Liver (tissue), 9 donors: Measurements from ENCODE around the gene FAM83B. TPM values are rescaled to one million over a fixed set of nuclear protein-coding genes. Genes with fewer than 3 reads are reported as not detected.

Source experiments
- DNase-seq: peaks from one replicate; pipeline ENCODE4 v3.0.0-alpha.2; 2017; ENCODE audit warnings: low spot score
- H3K27ac ChIP-seq, 2 donors: one replicate each; pipeline ENCODE4 v1.7.0; 2013; ENCODE audit warnings: inconsistent platforms in 2 of 2, low read length in 2 of 2, control low read depth in 1 of 2, low read depth in 1 of 2, mild to moderate bottlenecking in 1 of 2
- H3K27me3 ChIP-seq, 4 donors: one replicate each; pipeline versions ENCODE4 v1.6.1 to v1.7.0; 2013; ENCODE audit warnings: low read length in 3 of 4, inconsistent platforms in 1 of 4, mild to moderate bottlenecking in 1 of 4, moderate library complexity in 1 of 4; ENCODE audit not compliant: control insufficient read depth in 4 of 4, insufficient read depth in 4 of 4
- H3K36me3 ChIP-seq, 4 donors: one replicate each; pipeline versions ENCODE4 v1.6.1 to v1.7.0; 2013; ENCODE audit warnings: low read length in 3 of 4, mild to moderate bottlenecking in 3 of 4, low read depth in 1 of 4, moderate library complexity in 1 of 4; ENCODE audit not compliant: control insufficient read depth in 4 of 4, insufficient read depth in 3 of 4
- H3K4me1 ChIP-seq, 4 donors: one replicate each; pipeline versions ENCODE4 v1.6.1 to v1.7.0; 2013; ENCODE audit warnings: low read length in 3 of 4, mild to moderate bottlenecking in 3 of 4, moderate library complexity in 1 of 4; ENCODE audit not compliant: control insufficient read depth in 4 of 4, insufficient read depth in 4 of 4
- H3K4me3 ChIP-seq, 3 donors: one replicate each; pipeline versions ENCODE4 v1.6.1 to v1.7.0; 2013; ENCODE audit warnings: low read length in 3 of 3, control low read depth in 1 of 3, low read depth in 1 of 3, mild to moderate bottlenecking in 1 of 3
- H3K9ac ChIP-seq, 2 donors: one replicate each; pipeline ENCODE4 v1.7.0; 2013; ENCODE audit warnings: low read length in 2 of 2, mild to moderate bottlenecking in 2 of 2, moderate library complexity in 2 of 2, control low read depth in 1 of 2, low read depth in 1 of 2
- H3K9me3 ChIP-seq, 4 donors: one replicate each; pipeline versions ENCODE4 v1.6.1 to v1.7.0; 2013; ENCODE audit warnings: low read length in 3 of 4; ENCODE audit not compliant: control insufficient read depth in 4 of 4
- EGR1 ChIP-seq, 2 donors: IDR thresholded peaks; 2 replicates each; pipeline ENCODE4 v1.6.1; 2016 to 2018; ENCODE audit warnings: antibody characterized with exemption in 2 of 2, low read depth in 2 of 2
- FOXA1 ChIP-seq: IDR thresholded peaks from 2 replicates; pipeline ENCODE4 v1.6.1; 2016; ENCODE audit warnings: antibody characterized with exemption
- FOXA2 ChIP-seq: IDR thresholded peaks from 2 replicates; pipeline ENCODE4 v1.6.1; 2016; ENCODE audit warnings: antibody characterized with exemption
- GABPA ChIP-seq, 2 donors: IDR thresholded peaks in 1 of 2; conservative IDR thresholded peaks in 1 of 2; 2 replicates each; pipeline ENCODE4 v1.6.1; 2016; ENCODE audit warnings: antibody characterized with exemption in 2 of 2, mild to moderate bottlenecking in 1 of 2, moderate library complexity in 1 of 2
- HNF4A ChIP-seq, 2 donors: conservative IDR thresholded peaks; 2 replicates each; pipeline ENCODE4 v1.6.1; 2016; ENCODE audit warnings: antibody characterized with exemption in 2 of 2, mild to moderate bottlenecking in 2 of 2
- HNF4G ChIP-seq: IDR thresholded peaks from 2 replicates; pipeline ENCODE4 v1.6.1; 2016; ENCODE audit warnings: antibody characterized with exemption
- JUND ChIP-seq, 2 donors: IDR thresholded peaks; 2 replicates each; pipeline ENCODE4 v1.6.1; 2016; ENCODE audit warnings: antibody characterized with exemption in 2 of 2
- NR2F2 ChIP-seq: IDR thresholded peaks from 2 replicates; pipeline ENCODE4 v1.6.1; 2016; ENCODE audit warnings: antibody characterized with exemption
- RAD21 ChIP-seq, 2 donors: IDR thresholded peaks; 2 replicates each; pipeline ENCODE4 v1.6.1; 2016; ENCODE audit warnings: antibody characterized with exemption in 2 of 2, mild to moderate bottlenecking in 2 of 2
- REST ChIP-seq: IDR thresholded peaks from 2 replicates; pipeline ENCODE4 v1.6.1; 2016; ENCODE audit warnings: antibody characterized with exemption, mild to moderate bottlenecking
- RXRA ChIP-seq, 2 donors: IDR thresholded peaks; 2 replicates each; pipeline ENCODE4 v1.6.1; 2017 to 2018; ENCODE audit warnings: antibody characterized with exemption in 2 of 2, mild to moderate bottlenecking in 1 of 2
- SP1 ChIP-seq: IDR thresholded peaks from 2 replicates; pipeline ENCODE4 v1.6.1; 2018; ENCODE audit warnings: antibody characterized with exemption, mild to moderate bottlenecking
- TAF1 ChIP-seq: conservative IDR thresholded peaks from 2 replicates; pipeline ENCODE4 v1.6.1; 2016; ENCODE audit warnings: antibody characterized with exemption, mild to moderate bottlenecking
- YY1 ChIP-seq: IDR thresholded peaks from 2 replicates; pipeline ENCODE4 v1.6.1; 2016; ENCODE audit warnings: antibody characterized with exemption, mild to moderate bottlenecking
- WGBS: extraction: QIAGEN DNeasy Blood & Tissue Kit; methylation state at CpG from one replicate; pipeline ENCODE4 v1.1.7; 2013; 5-methylcytosine and 5-hydroxymethylcytosine counted together
- polyA plus RNA-seq, 2 donors: library from polyadenylated mRNA; stranded (reverse) in 1 of 2; unstranded in 1 of 2; fragments of 200-250 nt in 1 of 2; fragments of >200 nt in 1 of 2; fragmentation: Nextera tagmentation in 1 of 2; extraction: Ambion mirVana in 1 of 2; gene quantifications; one replicate each; pipeline versions ENCODE4 v1.2.1 to v1.2.3, GENCODE V29; 2013 to 2015
- total RNA-seq, 2 donors: library from RNA; depleted of rRNA; stranded (reverse); fragments of >200 nt; gene quantifications; one replicate each; pipeline ENCODE4 v1.2.3, GENCODE V29; 2014
- TF ChIP-seq, protein P1 (sequence below): fragments of 150-350 bp; IDR thresholded peaks from 2 replicates; pipeline ENCODE4 v1.5.1; 2017; ENCODE audit warnings: improper control_type of control experiment, low read depth, low read length; ENCODE audit not compliant: missing input control
- TF ChIP-seq, protein P2 (sequence below): IDR thresholded peaks from 2 replicates; pipeline ENCODE4 v1.6.1; 2016; ENCODE audit warnings: antibody characterized with exemption
- TF ChIP-seq, protein P3 (sequence below): IDR thresholded peaks from 2 replicates; pipeline ENCODE4 v1.6.1; 2016; ENCODE audit warnings: antibody characterized with exemption
- donor health status: healthy.
- donor health status: healthy.
- donor health status: healthy.
- donor health status: healthy.
- donor health status: healthy.

FAM83B gene
- total and polyA plus RNA-seq, 4 donors, result 0.07 to 0.50 (median 0.16) TPM

- Histone ChIP-seq H3K9me3 (no peaks in the 10 kb centered on the region), H3K36me3 (no peaks in the 10 kb centered on the region), H3K4me1 (no peaks in the 10 kb centered on the region), H3K27me3 (peaks cover 0 to 2% (median 0%) of the 10 kb centered on the region in 4 donors), H3K27ac (no peak overlapping the region), H3K9ac (no peak overlapping the region), H3K4me3 (no peak overlapping the region)
- 79% methylated on average over 3 of the region's 3 CpGs for WGBS
- no peak for DNase-seq
- TF ChIP-seq FOXA2 (no peak), EGR1 (IDR thresholded peaks at IDR 0.05; ENCODE audit: low read depth in 2 of 2) (no peak), TAF1 (no peak), SP1 (no peak), RAD21 (IDR thresholded peaks at IDR 0.05) (no peak), HNF4G (no peak), REST (no peak), RXRA (IDR thresholded peaks at IDR 0.05) (no peak), NR2F2 (no peak), FOXA1 (no peak), GABPA (IDR thresholded peaks at IDR 0.05 in 1 of 2, conservative IDR thresholded peaks at IDR 0.05 in 1 of 2) (no peak), YY1 (no peak), JUND (IDR thresholded peaks at IDR 0.05) (no peak)
- TF ChIP-seq, protein P1, sequence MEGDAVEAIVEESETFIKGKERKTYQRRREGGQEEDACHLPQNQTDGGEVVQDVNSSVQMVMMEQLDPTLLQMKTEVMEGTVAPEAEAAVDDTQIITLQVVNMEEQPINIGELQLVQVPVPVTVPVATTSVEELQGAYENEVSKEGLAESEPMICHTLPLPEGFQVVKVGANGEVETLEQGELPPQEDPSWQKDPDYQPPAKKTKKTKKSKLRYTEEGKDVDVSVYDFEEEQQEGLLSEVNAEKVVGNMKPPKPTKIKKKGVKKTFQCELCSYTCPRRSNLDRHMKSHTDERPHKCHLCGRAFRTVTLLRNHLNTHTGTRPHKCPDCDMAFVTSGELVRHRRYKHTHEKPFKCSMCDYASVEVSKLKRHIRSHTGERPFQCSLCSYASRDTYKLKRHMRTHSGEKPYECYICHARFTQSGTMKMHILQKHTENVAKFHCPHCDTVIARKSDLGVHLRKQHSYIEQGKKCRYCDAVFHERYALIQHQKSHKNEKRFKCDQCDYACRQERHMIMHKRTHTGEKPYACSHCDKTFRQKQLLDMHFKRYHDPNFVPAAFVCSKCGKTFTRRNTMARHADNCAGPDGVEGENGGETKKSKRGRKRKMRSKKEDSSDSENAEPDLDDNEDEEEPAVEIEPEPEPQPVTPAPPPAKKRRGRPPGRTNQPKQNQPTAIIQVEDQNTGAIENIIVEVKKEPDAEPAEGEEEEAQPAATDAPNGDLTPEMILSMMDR, result no peak
- TF ChIP-seq, protein P2, sequence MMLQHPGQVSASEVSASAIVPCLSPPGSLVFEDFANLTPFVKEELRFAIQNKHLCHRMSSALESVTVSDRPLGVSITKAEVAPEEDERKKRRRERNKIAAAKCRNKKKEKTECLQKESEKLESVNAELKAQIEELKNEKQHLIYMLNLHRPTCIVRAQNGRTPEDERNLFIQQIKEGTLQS, result no peak
- TF ChIP-seq, protein P3, sequence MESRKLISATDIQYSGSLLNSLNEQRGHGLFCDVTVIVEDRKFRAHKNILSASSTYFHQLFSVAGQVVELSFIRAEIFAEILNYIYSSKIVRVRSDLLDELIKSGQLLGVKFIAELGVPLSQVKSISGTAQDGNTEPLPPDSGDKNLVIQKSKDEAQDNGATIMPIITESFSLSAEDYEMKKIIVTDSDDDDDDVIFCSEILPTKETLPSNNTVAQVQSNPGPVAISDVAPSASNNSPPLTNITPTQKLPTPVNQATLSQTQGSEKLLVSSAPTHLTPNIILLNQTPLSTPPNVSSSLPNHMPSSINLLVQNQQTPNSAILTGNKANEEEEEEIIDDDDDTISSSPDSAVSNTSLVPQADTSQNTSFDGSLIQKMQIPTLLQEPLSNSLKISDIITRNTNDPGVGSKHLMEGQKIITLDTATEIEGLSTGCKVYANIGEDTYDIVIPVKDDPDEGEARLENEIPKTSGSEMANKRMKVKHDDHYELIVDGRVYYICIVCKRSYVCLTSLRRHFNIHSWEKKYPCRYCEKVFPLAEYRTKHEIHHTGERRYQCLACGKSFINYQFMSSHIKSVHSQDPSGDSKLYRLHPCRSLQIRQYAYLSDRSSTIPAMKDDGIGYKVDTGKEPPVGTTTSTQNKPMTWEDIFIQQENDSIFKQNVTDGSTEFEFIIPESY, result no peak
Measured at GRCh38 chr6:54899442-54899841, 52.9 kb downstream of the FAM83B start.

DNA sequence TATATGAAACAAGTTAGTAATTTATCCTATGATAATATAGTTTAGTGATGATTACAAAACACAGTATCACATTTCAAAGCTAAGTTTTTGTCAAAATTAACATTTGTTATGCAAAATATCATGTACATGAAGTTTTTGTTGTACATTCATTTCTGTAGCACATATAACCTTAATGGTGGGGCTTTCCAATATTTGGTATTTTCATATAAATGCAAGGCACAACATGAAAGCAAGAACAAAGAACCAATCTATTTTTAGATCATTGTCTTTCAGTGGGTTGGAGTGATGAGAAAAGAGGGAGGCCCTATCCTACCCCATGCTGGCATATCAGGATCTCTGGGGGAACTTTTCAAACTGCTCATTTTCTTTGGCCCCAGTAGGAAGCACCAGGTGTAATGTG, 53.4 kb downstream of the FAM83B start:
- Histone ChIP-seq H3K9me3 (no peaks in the 10 kb centered on the region), H3K27ac (no peak overlapping the region), H3K9ac (no peak overlapping the region), H3K27me3 (peaks cover 0 to 2% (median 0%) of the 10 kb centered on the region in 4 donors), H3K4me1 (no peaks in the 10 kb centered on the region), H3K36me3 (no peaks in the 10 kb centered on the region), H3K4me3 (no peak overlapping the region)
- DNase-seq, result no peak
- TF ChIP-seq GABPA (IDR thresholded peaks at IDR 0.05 in 1 of 2, conservative IDR thresholded peaks at IDR 0.05 in 1 of 2) (no peak), EGR1 (IDR thresholded peaks at IDR 0.05; ENCODE audit: low read depth in 2 of 2) (no peak), YY1 (no peak), TAF1 (no peak), RXRA (IDR thresholded peaks at IDR 0.05) (no peak), JUND (IDR thresholded peaks at IDR 0.05) (no peak), SP1 (no peak), HNF4A (conservative IDR thresholded peaks at IDR 0.05) (no peak)
- TF ChIP-seq, protein P3, result no peak
- TF ChIP-seq, protein P2, result no peak
